Measurements from ENCODE around the gene NEUROG3. TPM values are rescaled to one million over a fixed set of nuclear protein-coding genes. Genes with fewer than 3 reads are reported as not detected.

Gene NEUROG3
- total and polyA plus RNA-seq, 2 of the 8 experiments (the other 6 are each of a cell fraction or from before 2014, with no cell fraction given), result 0.45 TPM; not detected in 1

- DNase-seq (ENCODE audit: low read depth in 1 of 2, low spot score in 2 of 2), result no peak
- Histone ChIP-seq H3K23me2 (ENCODE audit: low read depth, low read length) (no peaks in the 10 kb centered on the region; the same call in 1 of the 2 replicates), H3K56ac (replicated peaks; ENCODE audit: insufficient read length, low read depth, low read length) (no peak overlapping the region), H3K23ac (ENCODE audit: insufficient read length) (no peak overlapping the region), H2AK5ac (ENCODE audit: low read depth, low read length) (no peak overlapping the region), H2BK12ac (ENCODE audit: low read depth, low read length) (no peak overlapping the region), H3K14ac (ENCODE audit: insufficient read length) (no peak overlapping the region), H3K4me3 (ENCODE audit: extremely low read depth in 1 of 4, insufficient read depth in 2 of 4, low read depth in 3 of 4, low read length in 4 of 4) (no peak overlapping the region), H3K9me3 (ENCODE audit: insufficient read depth in 2 of 2, low read depth in 1 of 2, low read length in 1 of 2) (0 out of 4 replicates have a peak, but pooled peaks cover 0 to 2% of the 10 kb centered on the region in 2 experiments), H2BK20ac (ENCODE audit: low read length) (no peak overlapping the region), H4K5ac (ENCODE audit: insufficient read length, low read depth, low read length) (no peak overlapping the region), H2BK5ac (ENCODE audit: low read depth, low read length) (no peak overlapping the region), H2BK15ac (ENCODE audit: low read length) (no peak overlapping the region), H4K8ac (ENCODE audit: extremely low read depth, insufficient read depth, low read length) (no peak overlapping the region), H3K36me3 (ENCODE audit: control insufficient read depth in 2 of 4, insufficient read depth in 4 of 4, low read length in 3 of 4) (no peaks in the 10 kb centered on the region), H2BK120ac (replicated peaks; ENCODE audit: low read depth, low read length) (no peak overlapping the region), H3K79me1 (ENCODE audit: low read depth, low read length) (no peaks in the 10 kb centered on the region), H3K4ac (replicated peaks; ENCODE audit: insufficient read length, low read depth, low read length) (no peak overlapping the region), H4K91ac (replicated peaks; ENCODE audit: insufficient read length, low read length) (no peak overlapping the region), H3K18ac (ENCODE audit: extremely low read depth, low read length) (peak overlapping the region; percentile 73; the same call in 1 of the 2 replicates), H3K4me2 (ENCODE audit: insufficient read depth in 1 of 2, low read depth in 2 of 2, low read length in 2 of 2) (no peak overlapping the region; a peak in 1 of 4 replicates), H3K4me1 (replicated peaks in 1 of 4; ENCODE audit: control insufficient read depth in 3 of 4, insufficient read depth in 4 of 4, low read length in 3 of 4) (peaks cover 0 to 7% (median under 1%) of the 10 kb centered on the region in 4 experiments; a peak in 4 of 7 replicates), H3K27ac (ENCODE audit: low read depth, low read length) (no peak overlapping the region), H2AFZ (ENCODE audit: low read length) (0 out of 2 replicates have a peak overlapping the region, but pooled peaks have one; percentile 14), H3K27me3 (replicated peaks in 1 of 4; ENCODE audit: control insufficient read depth in 3 of 4, extremely low read depth in 1 of 4, insufficient read depth in 3 of 4, low read length in 3 of 4) (peaks cover 0 to 11% (median 1%) of the 10 kb centered on the region in 4 experiments; a peak in 5 of 7 replicates), H3K9ac (replicated peaks in 1 of 4; ENCODE audit: extremely low read depth in 1 of 4, low read depth in 3 of 4, low read length in 3 of 4) (no peak overlapping the region), H4K20me1 (replicated peaks in 1 of 2; ENCODE audit: control insufficient read depth in 1 of 2, insufficient read depth in 2 of 2, low read length in 2 of 2) (no peaks in the 10 kb centered on the region), H3K79me2 (ENCODE audit: control insufficient read depth in 1 of 2, insufficient read depth in 2 of 2, low read length in 2 of 2) (no peaks in the 10 kb centered on the region)
- ChIA-PET CTCF (ENCODE audit: partially characterized antibody) (interaction anchor here (0.7 to 47.4 kb wide), 5 partner anchors 31 to 103 kb away, joined by 3 to 578 read pairs (median 5); no protein-coding TSS in a partner anchor), POLR2A (ENCODE audit: partially characterized antibody) (interaction anchor here (0.7 to 5.1 kb wide), 2 partner anchors 9 to 11 kb away, joined by 3 to 24 read pairs; no protein-coding TSS in a partner anchor)
- no peak for FAIRE-seq
- WGBS, 2 experiments (ENCODE audit: extremely low coverage in 1 of 2, insufficient coverage in 1 of 2, insufficient read length in 1 of 2, insufficient replicate concordance in 2 of 2, low coverage in 1 of 2, low lambda C conversion rate in 2 of 2, missing lambda C conversion rate in 1 of 2), result 67% methylated on average over 5 of the region's 6 CpGs; no CpG with 5 or more reads in 1 of the 2 experiments
- no peak for TF ChIP-seq EGR1 (IDR thresholded peaks at IDR 0.05; ENCODE audit: borderline replicate concordance, low read depth, low read length)
- no peak for TF ChIP-seq ASH2L (IDR thresholded peaks at IDR 0.05; ENCODE audit: low read length)
- no peak for TF ChIP-seq JUN (IDR thresholded peaks at IDR 0.05; ENCODE audit: low read depth, low read length)
- no peak for TF ChIP-seq SP2 (IDR thresholded peaks at IDR 0.05; ENCODE audit: low read length)
- no peak for TF ChIP-seq KDM4A (IDR thresholded peaks at IDR 0.05; ENCODE audit: low read depth, low read length, severe bottlenecking)
- TF ChIP-seq TBP (IDR thresholded peaks at IDR 0.05; ENCODE audit: low read depth, low read length), result no peak
- TF ChIP-seq NRF1 (IDR thresholded peaks at IDR 0.05; ENCODE audit: low read depth, low read length), result no peak
- no peak for TF ChIP-seq BCL11A (IDR thresholded peaks at IDR 0.05; ENCODE audit: low read depth in 2 of 2, low read length in 2 of 2)
- TF ChIP-seq JUND (IDR thresholded peaks at IDR 0.05; ENCODE audit: low read length), result no peak
- no peak for TF ChIP-seq KDM5A (IDR thresholded peaks at IDR 0.05; ENCODE audit: low read length)
- no peak for TF ChIP-seq KDM1A (IDR thresholded peaks at IDR 0.05; ENCODE audit: borderline replicate concordance, low read length)
- TF ChIP-seq, protein P1, sequence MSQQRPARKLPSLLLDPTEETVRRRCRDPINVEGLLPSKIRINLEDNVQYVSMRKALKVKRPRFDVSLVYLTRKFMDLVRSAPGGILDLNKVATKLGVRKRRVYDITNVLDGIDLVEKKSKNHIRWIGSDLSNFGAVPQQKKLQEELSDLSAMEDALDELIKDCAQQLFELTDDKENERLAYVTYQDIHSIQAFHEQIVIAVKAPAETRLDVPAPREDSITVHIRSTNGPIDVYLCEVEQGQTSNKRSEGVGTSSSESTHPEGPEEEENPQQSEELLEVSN (IDR thresholded peaks at IDR 0.05), result no peak
- TF ChIP-seq, protein P2, sequence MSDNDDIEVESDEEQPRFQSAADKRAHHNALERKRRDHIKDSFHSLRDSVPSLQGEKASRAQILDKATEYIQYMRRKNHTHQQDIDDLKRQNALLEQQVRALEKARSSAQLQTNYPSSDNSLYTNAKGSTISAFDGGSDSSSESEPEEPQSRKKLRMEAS (IDR thresholded peaks at IDR 0.05), result no peak
- TF ChIP-seq MAFK (IDR thresholded peaks at IDR 0.05; ENCODE audit: low read depth, low read length), result no peak
Observed at GRCh38 chr10:69559525-69559924, 13.7 kb downstream of the NEUROG3 start.
